ENCODE data around the gene FBXW2. TPM values are rescaled to one million over a fixed set of nuclear protein-coding genes. Genes with fewer than 3 reads are reported as not detected.

FBXW2 gene
- total RNA-seq, 1 experiment from 2014 or later: 46.0 TPM

- no peak for DNase-seq (ENCODE audit: low read depth, low spot score)
- peaks cover 2% of the 10 kb centered on the region; the same call in 1 of the 2 replicates for H3K9me3 ChIP-seq (ENCODE audit: control insufficient read depth, insufficient read depth, low read depth, low read length)
- ATAC-seq: no peak
- in situ Hi-C loops (cut with HindIII; ENCODE audit: low pct_unique_long_range_greater_than_20kb, low sequenced_read_pairs): no loop called here
- no peaks in the 10 kb centered on the region for H3K4me1 ChIP-seq (ENCODE audit: control insufficient read depth, insufficient read depth, low read length)
- TF ChIP-seq TCF7L2 (IDR thresholded peaks at IDR 0.05; ENCODE audit: low read depth, low read length) (no peak), SIN3A (IDR thresholded peaks at IDR 0.05; ENCODE audit: borderline replicate concordance, insufficient read depth, low read depth, low read length) (no peak), POLR2AphosphoS5 (IDR thresholded peaks at IDR 0.05; ENCODE audit: low read depth, low read length) (no peak), REST (IDR thresholded peaks at IDR 0.05; ENCODE audit: insufficient read depth in 1 of 2, low read depth in 2 of 2, low read length in 1 of 2) (no peak)
- POLR2A ChIA-PET: no interaction called here
- intact Hi-C loops (cut with micrococcal nuclease; ENCODE audit: unreplicated experiment): no loop called here
- no peaks in the 10 kb centered on the region for H3K36me3 ChIP-seq (ENCODE audit: control insufficient read depth, insufficient read depth, low read length)
- H3K4me3 ChIP-seq (ENCODE audit: low read depth in 2 of 2, low read length in 2 of 2): no peak overlapping the region
- CTCF ChIA-PET: no interaction called here
- no peaks in the 10 kb centered on the region for H3K27me3 ChIP-seq (ENCODE audit: control insufficient read depth, insufficient read depth, low read length)
- no peak overlapping the region for H3K27ac ChIP-seq (ENCODE audit: low read length)
- no TSS peak for BruUV-seq (replicated peaks)
Measured at GRCh38 chr9:120801441-120801840, 8.2 kb upstream of the FBXW2 start.

GRCh38 chr9:120791161-120791560 lies 2.1 kb downstream of the FBXW2 start:
- Histone ChIP-seq H3K27me3 (ENCODE audit: control insufficient read depth, insufficient read depth, low read length) (no peaks in the 10 kb centered on the region), H3K9me3 (ENCODE audit: control insufficient read depth, insufficient read depth, low read depth, low read length) (no peaks in the 10 kb centered on the region), H3K27ac (ENCODE audit: low read length) (no peak overlapping the region), H3K4me3 (ENCODE audit: low read depth in 2 of 2, low read length in 2 of 2) (no peak overlapping the region), H3K36me3 (ENCODE audit: control insufficient read depth, insufficient read depth, low read length) (peaks cover 18% of the 10 kb centered on the region), H3K4me1 (ENCODE audit: control insufficient read depth, insufficient read depth, low read length) (peaks cover 12% of the 10 kb centered on the region)
- TF ChIP-seq TCF7L2 (IDR thresholded peaks at IDR 0.05; ENCODE audit: low read depth, low read length) (no peak), POLR2AphosphoS5 (IDR thresholded peaks at IDR 0.05; ENCODE audit: low read depth, low read length) (no peak), REST (IDR thresholded peaks at IDR 0.05; ENCODE audit: insufficient read depth in 1 of 2, low read depth in 2 of 2, low read length in 1 of 2) (no peak), SIN3A (IDR thresholded peaks at IDR 0.05; ENCODE audit: borderline replicate concordance, insufficient read depth, low read depth, low read length) (no peak), CTCF (IDR thresholded peaks at IDR 0.05) (no peak)
- ChIA-PET CTCF (no interaction called here), POLR2A (no interaction called here)
- BruUV-seq (replicated peaks): no TSS peak
- intact Hi-C loops (cut with micrococcal nuclease; ENCODE audit: unreplicated experiment) (no loop called here), in situ Hi-C loops (cut with HindIII; ENCODE audit: low pct_unique_long_range_greater_than_20kb, low sequenced_read_pairs) (no loop called here)
- no peak for DNase-seq (ENCODE audit: low read depth, low spot score)
- ATAC-seq: no peak
